ENCODE results near the gene PAPOLA.

Gene PAPOLA

DNA sequence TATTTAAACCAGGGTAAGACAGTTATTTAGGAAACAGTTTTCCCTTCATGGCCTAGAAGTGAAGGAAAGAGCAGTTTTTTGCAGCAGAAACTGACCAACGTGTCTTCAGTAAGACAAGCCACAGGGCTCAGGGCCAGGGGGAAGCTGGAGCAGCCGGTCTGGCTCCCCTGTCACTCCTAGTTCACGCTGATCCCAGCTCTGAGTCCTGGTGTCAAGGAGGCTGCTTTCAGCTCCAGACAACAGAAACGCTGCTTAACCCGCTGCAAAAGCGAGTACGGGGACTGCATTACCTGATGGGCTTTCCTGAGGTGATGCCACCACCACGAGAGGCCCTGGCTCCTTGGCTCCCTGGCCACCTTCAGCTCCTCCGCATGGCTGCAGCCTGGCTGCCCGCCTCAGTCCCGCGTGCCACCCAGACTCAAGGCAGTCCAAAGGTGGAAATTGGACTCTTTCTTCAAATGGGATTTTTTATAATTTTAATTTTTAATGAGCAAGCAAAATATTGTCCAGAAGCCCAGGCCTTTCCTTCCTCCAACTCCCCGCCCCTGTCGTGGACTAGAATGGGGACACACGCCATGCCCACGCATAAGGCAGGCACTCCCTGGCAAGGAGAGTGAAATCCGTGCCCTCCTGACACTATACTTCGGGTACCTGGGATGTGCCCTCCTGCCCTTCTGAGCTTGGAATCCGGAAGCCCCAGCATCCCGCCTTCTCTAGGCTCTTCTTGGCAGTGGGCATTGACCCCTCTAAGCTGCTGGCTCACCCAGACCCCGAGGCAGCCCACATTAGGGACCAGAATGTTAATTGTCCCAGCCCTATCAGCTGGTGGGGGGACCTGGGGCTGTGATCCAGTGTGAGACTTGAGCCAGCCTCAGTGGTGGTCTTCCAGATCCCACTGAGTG is 85.0 kb downstream of the PAPOLA start:
- Histone ChIP-seq H3K79me2 (no peaks in the 10 kb centered on the region), H3K4me1 (no peaks in the 10 kb centered on the region), H3K9me3 (ENCODE audit: control insufficient read depth, low read length) (no peaks in the 10 kb centered on the region), H3K9ac (no peak overlapping the region), H3K36me3 (ENCODE audit: control insufficient read depth, insufficient read depth, low read length) (no peaks in the 10 kb centered on the region), H2AFZ (no peak overlapping the region), H3K4me3 (ENCODE audit: low read depth, low read length) (no peak overlapping the region), H3K4me2 (ENCODE audit: low read length) (no peak overlapping the region), H3K27ac (no peak overlapping the region), H3K27me3 (ENCODE audit: control insufficient read depth, insufficient read depth, low read length) (no peaks in the 10 kb centered on the region)
- TF ChIP-seq CTCF (IDR thresholded peaks at IDR 0.05), result no peak

DNA sequence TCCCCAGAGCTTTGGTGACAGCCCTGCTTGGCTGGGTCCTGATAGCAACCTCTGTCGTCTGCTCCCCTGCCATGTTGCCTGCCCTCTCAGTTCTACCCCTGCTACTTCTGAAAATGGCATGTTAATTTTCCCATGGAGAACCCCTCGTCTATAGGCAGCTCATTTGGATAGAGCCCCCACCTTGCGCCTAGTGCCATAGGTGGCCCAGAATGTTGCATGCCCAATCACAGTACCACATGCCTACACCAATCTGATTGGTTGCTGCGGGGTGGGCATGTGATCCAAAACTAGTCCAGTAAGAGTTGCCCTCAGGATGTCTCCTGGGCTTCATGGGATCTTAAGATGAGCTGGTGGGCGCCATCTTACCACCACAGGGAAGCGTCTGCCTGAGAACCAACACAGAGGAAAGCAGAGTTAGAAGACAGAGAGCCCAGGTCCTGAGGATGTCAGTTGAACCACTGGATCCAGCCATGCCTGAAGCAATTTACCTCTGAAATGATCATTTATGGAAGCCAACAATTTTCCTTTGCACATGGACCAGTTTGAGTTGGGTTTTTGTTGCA is 85.7 kb downstream of the PAPOLA start:
- no peak for TF ChIP-seq CTCF (IDR thresholded peaks at IDR 0.05)
- H3K4me2 ChIP-seq (ENCODE audit: low read length), result no peak overlapping the region
- no peak overlapping the region for H3K9ac ChIP-seq
- H3K36me3 ChIP-seq (ENCODE audit: control insufficient read depth, insufficient read depth, low read length), result no peaks in the 10 kb centered on the region
- no peak overlapping the region for H3K4me3 ChIP-seq (ENCODE audit: low read depth, low read length)
- H2AFZ ChIP-seq, result no peak overlapping the region
- H3K27ac ChIP-seq, result no peak overlapping the region
- no peaks in the 10 kb centered on the region for H3K4me1 ChIP-seq
- no peaks in the 10 kb centered on the region for H3K27me3 ChIP-seq (ENCODE audit: control insufficient read depth, insufficient read depth, low read length)
- H3K9me3 ChIP-seq (ENCODE audit: control insufficient read depth, low read length), result no peaks in the 10 kb centered on the region
- H3K79me2 ChIP-seq, result no peaks in the 10 kb centered on the region

- Histone ChIP-seq H3K4me3 (ENCODE audit: low read depth, low read length) (no peak overlapping the region), H3K36me3 (ENCODE audit: control insufficient read depth, insufficient read depth, low read length) (no peaks in the 10 kb centered on the region), H3K27me3 (ENCODE audit: control insufficient read depth, insufficient read depth, low read length) (no peaks in the 10 kb centered on the region), H3K4me1 (no peaks in the 10 kb centered on the region), H3K9me3 (ENCODE audit: control insufficient read depth, low read length) (no peaks in the 10 kb centered on the region), H2AFZ (no peak overlapping the region), H3K4me2 (ENCODE audit: low read length) (no peak overlapping the region), H3K27ac (no peak overlapping the region), H3K9ac (no peak overlapping the region), H3K79me2 (no peaks in the 10 kb centered on the region)
- no peak for TF ChIP-seq CTCF (IDR thresholded peaks at IDR 0.05)
Observed at GRCh38 chr14:96588410-96589257, 86.5 kb downstream of the PAPOLA start.

GRCh38 chr14:96589577-96589976 is 87.4 kb downstream of the PAPOLA start:
- H3K4me1 ChIP-seq, result no peaks in the 10 kb centered on the region
- TF ChIP-seq CTCF (IDR thresholded peaks at IDR 0.05), result no peak
- H3K4me3 ChIP-seq (ENCODE audit: low read depth, low read length), result no peak overlapping the region
- no peak overlapping the region for H3K9ac ChIP-seq
- H3K79me2 ChIP-seq, result no peaks in the 10 kb centered on the region
- no peak overlapping the region for H2AFZ ChIP-seq
- H3K9me3 ChIP-seq (ENCODE audit: control insufficient read depth, low read length), result no peaks in the 10 kb centered on the region
- H3K36me3 ChIP-seq (ENCODE audit: control insufficient read depth, insufficient read depth, low read length), result no peaks in the 10 kb centered on the region
- H3K27ac ChIP-seq, result no peak overlapping the region
- no peak overlapping the region for H3K4me2 ChIP-seq (ENCODE audit: low read length)
- no peaks in the 10 kb centered on the region for H3K27me3 ChIP-seq (ENCODE audit: control insufficient read depth, insufficient read depth, low read length)
